Medulla oblongata (tissue), 1 donor: ENCODE measurements around the gene TCFL5.
"Not testable (repeated sequence)": the region's sequence is repeated elsewhere in the genome, so short reads cannot be mapped to it uniquely, and the experiment has no call there.

Experiments
- DNase-seq: peaks from one replicate; pipeline ENCODE4 v3.0.0-alpha.2; 2015; ENCODE audit errors: extremely low spot score

The TCFL5 gene

GRCh38 chr20:62855120-62855519 is 6.5 kb downstream of the TCFL5 start:
- DNase-seq: no peak

- DNase-seq: no peak
These were observed 7.5 kb downstream of the TCFL5 start for GRCh38 chr20:62854121-62854520.

GRCh38 chr20:62853304-62853703 is 8.3 kb downstream of the TCFL5 start:
- DNase-seq: not testable (repeated sequence)

- no peak for DNase-seq
These were observed 8.8 kb downstream of the TCFL5 start for GRCh38 chr20:62852841-62853240.

- DNase-seq: no peak
These were observed 9.4 kb downstream of the TCFL5 start for GRCh38 chr20:62852196-62852595.

- peak; percentile 85 for DNase-seq
These were observed 11.2 kb downstream of the TCFL5 start for GRCh38 chr20:62850333-62850974.

- no peak for DNase-seq
These were observed 12.2 kb downstream of the TCFL5 start for GRCh38 chr20:62849431-62849830.

GRCh38 chr20:62848917-62849316 is 12.7 kb downstream of the TCFL5 start:
- not testable (repeated sequence) for DNase-seq

- DNase-seq: no peak
These were observed 15.3 kb downstream of the TCFL5 start for GRCh38 chr20:62846166-62846890.

GRCh38 chr20:62845416-62846160 is 16.0 kb downstream of the TCFL5 start:
- no peak for DNase-seq

GRCh38 chr20:62844182-62844581 is 17.4 kb downstream of the TCFL5 start:
- no peak for DNase-seq

- no peak for DNase-seq
These were observed 18.0 kb downstream of the TCFL5 start for GRCh38 chr20:62843656-62844055.

GRCh38 chr20:62841705-62842212 is 19.9 kb downstream of the TCFL5 start:
- no peak for DNase-seq

GRCh38 chr20:62840244-62841197 is 21.1 kb downstream of the TCFL5 start:
- no peak for DNase-seq

GRCh38 chr20:62839816-62840215 is 21.8 kb downstream of the TCFL5 start:
- DNase-seq: no peak

GRCh38 chr20:62839261-62839660 is 22.4 kb downstream of the TCFL5 start:
- no peak for DNase-seq

- no peak for DNase-seq
These were observed 23.3 kb downstream of the TCFL5 start for GRCh38 chr20:62838128-62838891.

GRCh38 chr20:62837790-62838127 is 23.9 kb downstream of the TCFL5 start:
- DNase-seq: no peak

GRCh38 chr20:62836967-62837490 is 24.6 kb downstream of the TCFL5 start:
- DNase-seq: no peak
